ENCODE measurements around the gene PYGM.

- TF ChIP-seq CTCF (IDR thresholded peaks at IDR 0.05 in 8 of 11, conservative IDR thresholded peaks at IDR 0.05 in 3 of 11) = peak in 8 of 11 experiments; percentile 10 to 58 (median 43)
- TF ChIP-seq POLR2A (IDR thresholded peaks at IDR 0.05) = peak in 2 of 3 donors; percentile 56 to 97
Measured at GRCh38 chr11:64778473-64779298, 18.9 kb upstream of the PYGM start, which contains the start of gene SF1.
